GM19468 (cell line): ENCODE results near the gene CTNNA3.

ENCODE experiments used
- ATAC-seq: cut with Tn5 transposase; IDR thresholded peaks from one replicate; pipeline ENCODE4 v1.9.1; 2021; ENCODE audit warnings: mild to moderate bottlenecking, moderate library complexity, moderate number of reproducible peaks; ENCODE audit not compliant: unreplicated experiment; ENCODE audit errors: extremely low read depth

CTNNA3 gene

DNA sequence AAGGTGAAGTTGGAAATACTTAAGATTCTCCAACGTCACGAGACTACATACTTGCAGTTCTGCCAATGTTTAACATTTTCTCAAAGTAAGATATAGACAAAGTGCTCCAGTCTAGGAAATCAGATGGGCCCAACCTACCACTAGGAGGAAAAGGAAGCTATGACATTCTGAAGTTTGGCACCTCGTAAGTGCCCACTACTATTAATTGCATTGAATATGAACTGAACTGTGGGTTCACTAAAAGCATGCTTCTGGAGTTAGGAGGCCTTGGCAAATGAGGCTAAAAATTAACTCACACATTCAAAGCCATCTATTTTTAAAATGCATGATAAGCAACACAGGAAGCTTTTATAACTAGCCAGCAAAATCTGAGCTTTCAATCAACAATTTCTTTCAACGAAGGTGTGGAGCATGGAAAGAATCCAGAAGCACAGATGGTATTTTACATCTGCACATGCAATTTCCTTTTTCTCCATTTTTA lies 620.5 kb downstream of the CTNNA3 start:
- ATAC-seq, result no peak

DNA sequence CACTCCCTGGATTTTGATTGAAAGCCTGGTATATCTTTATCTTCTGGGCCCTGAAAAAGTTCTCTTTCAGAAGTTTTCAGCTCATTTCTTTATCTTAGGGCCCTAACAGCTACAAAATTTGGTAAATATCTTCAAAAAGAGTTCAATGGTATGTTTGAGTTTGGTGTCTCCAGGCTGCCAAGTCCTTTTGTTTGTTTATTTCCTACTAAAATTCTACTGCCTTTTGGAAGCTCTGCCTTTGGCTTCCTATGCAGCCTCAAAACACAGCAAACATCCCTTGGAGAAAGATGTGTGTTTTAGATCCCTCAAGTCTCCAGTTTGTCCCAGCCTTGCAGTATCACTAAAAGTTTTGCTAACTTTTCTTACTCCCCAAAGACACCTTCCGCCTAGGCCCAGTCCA lies 623.3 kb downstream of the CTNNA3 start:
- ATAC-seq, result no peak

DNA sequence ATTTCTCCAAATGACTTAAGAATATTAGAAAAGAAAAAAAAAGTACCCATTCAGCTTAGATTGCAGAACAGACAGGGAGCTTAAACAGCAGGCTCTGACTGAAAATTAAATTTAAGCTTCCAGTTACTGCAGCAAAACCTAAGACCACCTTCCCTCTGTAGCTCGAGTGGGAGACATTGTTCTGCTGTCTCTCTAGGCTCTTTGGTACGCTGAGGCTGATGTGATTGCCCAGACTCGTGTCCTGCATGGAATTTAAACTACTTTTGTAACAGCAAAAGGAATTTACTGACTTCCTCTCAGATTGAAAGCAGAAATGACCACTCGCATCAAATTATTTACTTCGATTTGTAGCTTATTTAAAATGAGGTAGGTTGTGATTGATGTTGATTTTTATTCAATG lies 645.6 kb downstream of the CTNNA3 start:
- ATAC-seq, result no peak

DNA sequence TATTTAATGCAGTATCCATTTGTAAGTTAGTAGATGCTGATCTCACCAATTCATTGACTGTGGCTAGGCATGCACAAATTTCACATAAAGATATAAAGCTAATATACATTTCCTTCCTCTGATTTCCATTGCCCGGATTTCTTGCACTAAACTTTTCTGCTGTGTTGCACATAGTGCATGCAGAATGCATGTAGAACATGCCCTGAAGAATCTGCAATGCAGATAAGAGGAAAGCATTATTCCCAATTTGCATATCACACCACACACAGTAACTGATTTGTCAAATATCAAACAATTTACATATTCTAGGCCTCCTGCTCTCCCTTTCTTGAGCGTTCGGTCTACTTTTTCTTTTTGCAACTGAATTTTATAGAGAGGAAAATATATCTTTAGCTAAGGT lies 646.0 kb downstream of the CTNNA3 start:
- ATAC-seq, result no peak

DNA sequence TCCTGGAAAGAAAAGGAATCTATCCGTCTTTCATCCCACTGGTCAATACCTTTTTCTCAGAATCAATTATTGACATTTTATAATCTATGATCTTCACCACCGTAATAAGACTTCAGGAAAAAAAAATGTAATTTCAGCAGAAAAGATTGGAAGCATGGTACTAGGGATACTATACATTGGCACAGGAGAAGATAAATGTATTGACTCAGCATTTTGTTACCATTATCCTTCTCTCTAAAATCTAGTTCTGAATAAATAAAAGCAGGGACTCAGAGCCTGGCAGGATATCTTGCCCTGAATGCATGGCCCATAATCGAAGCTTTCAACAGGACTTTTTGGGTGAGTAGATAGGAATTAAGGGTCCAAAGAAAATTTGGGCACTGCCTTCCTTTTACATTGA lies 649.5 kb downstream of the CTNNA3 start:
- ATAC-seq, result no peak

DNA sequence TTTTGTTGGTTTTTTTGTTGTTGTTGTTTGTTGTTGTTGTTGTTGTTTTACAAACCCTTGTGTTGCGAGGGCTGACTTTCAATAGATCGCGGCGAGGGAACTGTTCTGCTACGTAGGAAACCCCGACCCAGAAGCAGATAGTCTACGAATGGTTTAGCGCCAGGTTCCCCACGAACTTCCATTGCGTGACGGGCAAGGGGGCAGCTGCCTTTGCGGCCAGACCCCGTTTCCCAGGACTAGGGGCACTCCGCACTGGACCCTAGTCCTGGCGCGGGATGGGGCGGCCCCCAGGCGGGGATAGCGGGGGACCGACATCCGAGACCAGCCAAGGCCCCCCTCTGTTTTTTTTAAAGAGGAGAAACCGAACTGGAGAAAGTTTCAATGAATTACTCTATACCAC lies 650.6 kb downstream of the CTNNA3 start:
- ATAC-seq, result no peak

DNA sequence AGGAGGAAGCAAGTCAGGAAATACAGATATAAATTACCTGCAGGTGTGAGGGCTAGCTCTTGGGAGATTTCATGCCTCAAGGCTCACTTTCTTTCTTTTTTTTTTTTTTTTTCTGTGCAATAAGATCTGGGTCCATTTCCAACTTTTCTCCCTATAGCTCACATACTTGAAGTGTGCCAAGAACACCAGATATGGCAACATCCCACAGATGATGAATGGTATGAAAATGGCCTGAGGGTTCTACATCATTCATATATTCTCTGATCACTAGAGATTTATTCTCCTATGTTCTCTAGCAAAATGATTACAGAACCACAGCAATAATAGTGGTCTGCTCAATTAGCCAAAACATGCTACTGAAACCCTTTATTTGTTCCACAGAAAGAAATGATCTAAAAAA lies 653.0 kb downstream of the CTNNA3 start:
- no peak for ATAC-seq

DNA sequence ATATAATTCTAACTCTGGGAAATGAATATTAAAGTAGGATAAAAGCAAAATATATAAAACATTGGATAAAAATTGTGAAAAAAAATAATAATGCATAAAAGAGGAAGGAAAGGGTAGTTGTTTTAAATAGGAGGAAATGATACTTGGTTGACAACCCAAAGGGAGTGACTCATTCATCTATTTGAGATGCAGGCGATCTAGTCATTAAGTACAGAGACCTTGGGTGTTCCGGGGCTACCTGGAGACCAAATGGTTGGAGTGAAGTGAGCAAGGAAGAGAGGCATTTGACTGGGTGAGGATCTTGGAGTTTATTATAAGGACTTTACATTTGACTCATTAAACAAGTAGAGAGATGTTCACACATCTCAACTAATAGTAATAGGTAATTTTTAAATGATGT lies 659.2 kb downstream of the CTNNA3 start:
- ATAC-seq, result no peak

DNA sequence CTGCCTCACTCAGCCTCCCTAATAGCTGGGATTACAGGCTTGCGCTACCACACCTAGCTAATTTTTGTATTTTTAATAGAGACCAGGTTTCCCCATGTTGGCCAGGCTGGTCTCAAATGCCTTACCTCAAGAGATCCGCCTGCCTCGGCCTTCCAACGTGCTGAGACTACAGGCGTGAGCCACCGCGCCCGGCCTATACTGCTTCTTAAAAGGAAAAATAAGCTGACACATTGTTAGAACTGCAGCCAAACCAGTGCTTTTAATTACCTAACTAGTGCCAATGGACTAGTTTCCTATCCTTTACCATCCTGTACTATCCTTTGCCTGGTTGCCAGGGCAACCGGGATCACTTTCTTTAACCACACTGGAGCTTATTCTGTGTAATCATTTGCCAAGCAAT lies 662.1 kb downstream of the CTNNA3 start:
- no peak for ATAC-seq

DNA sequence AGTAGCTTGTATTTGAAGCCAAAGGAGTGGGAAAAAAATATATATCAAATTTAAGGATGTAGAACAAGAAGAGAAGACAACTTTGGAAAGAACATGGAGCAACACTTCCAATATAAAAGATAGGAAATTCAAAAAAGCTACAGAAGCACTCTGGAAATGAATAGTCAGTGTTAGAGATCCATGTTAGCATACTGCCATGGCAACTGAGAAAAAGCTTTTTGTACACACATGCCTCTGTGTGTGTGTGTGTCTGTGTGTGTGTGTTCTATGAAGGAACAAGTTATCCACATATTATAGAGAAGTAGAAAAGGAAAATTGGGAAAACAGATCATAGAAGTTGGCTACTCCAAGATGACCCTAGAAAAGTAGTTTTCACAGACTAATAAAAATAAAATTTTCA lies 673.9 kb downstream of the CTNNA3 start:
- no peak for ATAC-seq

DNA sequence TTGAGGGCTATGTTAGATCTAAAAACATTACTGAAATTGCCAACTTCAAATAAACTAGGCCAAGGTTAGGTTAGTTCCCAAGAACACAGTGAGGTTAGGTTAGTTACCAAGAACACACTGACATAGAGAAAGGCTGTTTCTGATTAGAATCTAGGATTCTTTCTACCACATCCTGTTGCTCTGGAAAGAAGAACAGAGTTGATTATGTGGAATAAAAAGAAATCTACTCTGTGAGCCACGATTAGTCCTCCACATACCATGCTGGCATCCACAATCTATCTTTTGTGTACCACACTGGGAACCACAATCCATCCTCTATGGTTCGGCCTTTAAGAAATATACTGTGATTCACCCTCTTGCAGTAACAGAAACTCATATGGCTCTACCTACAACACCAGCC lies 678.8 kb downstream of the CTNNA3 start:
- ATAC-seq, result no peak

DNA sequence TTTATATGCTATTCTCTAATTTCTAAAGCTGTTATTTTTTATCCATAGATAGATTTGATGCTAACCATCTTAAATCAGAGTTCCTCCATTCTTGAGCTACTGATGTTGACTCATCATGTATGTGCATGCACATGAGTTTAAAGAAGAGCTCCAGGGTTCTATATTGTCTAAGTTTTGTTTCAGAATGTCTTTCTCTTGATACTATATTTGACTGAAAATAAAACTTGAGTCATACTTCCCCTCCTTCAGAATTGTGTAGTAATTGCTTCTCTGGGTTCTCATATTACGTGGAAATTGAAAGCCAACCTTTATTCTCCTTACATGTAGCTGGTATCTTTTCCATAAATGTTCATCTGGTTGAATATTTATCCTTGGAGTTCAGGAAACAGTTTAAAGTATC lies 680.8 kb downstream of the CTNNA3 start:
- ATAC-seq, result no peak

DNA sequence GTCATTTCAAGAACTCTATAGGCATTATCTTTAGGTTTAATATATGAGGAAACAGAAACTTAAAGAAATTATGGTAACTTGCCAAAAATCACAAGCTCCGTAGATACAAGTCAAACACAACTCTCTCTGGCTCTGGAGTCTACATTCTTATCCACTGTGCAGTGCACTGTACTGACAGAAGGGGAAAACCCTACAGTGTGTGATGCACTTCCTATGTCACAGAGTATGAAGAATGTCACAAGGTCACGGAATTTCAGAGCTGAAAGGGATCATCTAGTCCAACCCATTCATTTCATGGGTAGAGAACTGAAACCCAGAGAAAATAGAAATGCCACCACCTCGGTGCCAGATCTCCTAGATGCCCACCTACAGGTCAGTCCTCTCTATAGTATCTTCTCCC lies 684.0 kb downstream of the CTNNA3 start:
- no peak for ATAC-seq

DNA sequence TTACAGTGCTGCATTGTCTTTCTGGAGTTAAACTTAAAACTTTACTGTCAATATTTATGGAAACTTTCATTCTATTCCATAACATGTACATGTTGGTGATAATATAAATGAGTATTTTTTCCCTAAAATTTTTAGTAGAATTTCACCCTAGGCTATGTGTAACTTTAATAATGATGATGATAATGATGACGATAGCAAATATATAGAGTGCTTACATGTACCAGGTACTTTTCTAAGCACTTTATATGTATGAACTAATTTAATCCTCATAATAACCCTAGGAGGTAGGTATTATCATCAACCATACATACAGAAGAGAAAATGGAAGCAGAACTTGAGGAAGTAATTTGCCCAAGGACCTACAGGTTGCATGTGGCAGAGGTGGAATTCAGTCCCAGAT lies 684.5 kb downstream of the CTNNA3 start:
- ATAC-seq, result no peak

DNA sequence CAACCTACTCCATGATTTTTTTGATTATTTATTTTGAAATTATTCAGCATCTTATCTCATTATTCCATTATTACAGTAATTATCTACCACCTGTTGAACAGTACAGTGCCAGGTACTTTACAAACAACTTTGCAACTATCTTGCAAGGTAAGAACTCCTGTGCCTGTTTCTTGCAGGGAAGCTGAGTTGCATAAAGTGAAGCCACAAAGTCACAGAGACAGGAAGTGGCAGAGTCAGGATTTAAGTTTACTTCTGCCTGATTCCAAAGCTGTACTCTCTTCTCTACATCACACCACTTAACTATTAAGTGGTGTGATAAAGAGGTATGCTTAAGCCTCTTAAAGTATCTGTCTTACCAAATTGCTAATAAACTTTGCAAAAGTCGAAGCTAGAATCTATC lies 690.0 kb downstream of the CTNNA3 start:
- ATAC-seq, result no peak

DNA sequence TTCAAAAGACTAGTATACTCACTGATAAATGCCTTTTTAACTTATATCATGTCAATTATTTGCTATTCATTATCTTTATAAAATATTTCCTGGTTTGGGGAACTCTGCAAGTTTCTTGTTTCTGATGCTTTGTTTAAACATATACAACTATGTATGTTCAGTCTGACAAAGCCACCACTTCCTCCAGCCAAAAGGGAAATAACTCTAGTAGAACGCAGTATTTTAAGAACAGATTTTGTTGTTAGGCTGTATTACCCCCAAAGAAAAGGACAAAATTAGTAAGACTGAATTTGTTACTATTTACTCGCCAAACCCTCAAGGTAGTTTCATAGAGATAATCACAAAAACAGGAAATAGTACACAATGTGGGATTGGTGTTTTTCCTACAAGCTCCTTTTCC lies 691.3 kb downstream of the CTNNA3 start:
- ATAC-seq, result no peak

DNA sequence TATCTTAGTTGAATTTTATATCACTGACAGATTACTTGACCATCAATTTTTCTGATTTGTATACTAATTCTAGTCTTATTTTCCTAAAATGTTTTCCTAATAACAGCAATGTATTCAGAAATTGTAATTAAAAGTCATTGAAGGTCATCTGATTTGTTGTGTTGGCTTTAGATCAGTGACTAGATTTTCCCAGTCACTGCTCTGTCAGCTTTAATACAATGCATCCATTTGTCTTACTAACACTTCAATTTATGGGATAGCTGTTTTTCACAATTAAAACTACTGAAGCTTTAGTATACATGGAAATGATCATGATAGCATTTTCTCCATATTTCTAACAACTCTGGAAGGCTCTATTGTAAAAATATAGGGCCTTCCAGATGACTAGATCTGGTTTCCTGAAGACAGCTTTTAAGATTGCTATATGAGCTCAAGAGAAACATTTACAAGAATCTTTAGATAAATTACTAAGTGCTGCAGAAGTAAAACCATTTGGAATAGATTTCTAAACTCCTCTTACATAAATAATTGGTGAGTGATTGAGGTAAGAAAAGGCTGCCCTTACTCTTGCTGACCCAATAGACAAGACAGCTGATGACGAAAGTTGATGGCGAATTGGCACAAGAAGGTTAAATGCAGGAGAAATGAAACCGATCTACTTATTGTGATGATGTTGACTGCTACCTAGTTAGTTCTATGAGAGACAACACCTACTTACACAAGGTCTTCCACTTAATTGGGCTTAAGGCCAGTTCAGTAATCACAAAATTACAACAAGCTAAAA lies 696.0 kb downstream of the CTNNA3 start:
- no peak for ATAC-seq

DNA sequence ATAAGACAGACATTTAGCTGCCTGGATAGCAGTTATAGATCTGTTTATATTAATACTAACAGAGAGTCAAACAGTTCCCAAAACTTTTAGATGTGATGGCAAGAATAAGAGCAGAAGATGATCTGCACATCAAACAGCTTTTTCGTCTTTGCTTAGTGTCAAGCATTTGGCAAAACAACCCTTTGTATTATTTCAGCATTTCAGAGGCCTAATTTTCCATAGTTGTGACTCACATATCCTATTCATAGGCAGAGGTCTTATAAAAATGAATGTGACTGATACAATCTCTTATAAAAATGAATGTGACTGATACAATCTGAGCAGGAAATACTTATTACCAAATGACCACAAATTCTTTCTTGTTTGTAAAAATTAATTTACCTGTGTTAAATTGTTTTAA lies 699.0 kb downstream of the CTNNA3 start:
- no peak for ATAC-seq

DNA sequence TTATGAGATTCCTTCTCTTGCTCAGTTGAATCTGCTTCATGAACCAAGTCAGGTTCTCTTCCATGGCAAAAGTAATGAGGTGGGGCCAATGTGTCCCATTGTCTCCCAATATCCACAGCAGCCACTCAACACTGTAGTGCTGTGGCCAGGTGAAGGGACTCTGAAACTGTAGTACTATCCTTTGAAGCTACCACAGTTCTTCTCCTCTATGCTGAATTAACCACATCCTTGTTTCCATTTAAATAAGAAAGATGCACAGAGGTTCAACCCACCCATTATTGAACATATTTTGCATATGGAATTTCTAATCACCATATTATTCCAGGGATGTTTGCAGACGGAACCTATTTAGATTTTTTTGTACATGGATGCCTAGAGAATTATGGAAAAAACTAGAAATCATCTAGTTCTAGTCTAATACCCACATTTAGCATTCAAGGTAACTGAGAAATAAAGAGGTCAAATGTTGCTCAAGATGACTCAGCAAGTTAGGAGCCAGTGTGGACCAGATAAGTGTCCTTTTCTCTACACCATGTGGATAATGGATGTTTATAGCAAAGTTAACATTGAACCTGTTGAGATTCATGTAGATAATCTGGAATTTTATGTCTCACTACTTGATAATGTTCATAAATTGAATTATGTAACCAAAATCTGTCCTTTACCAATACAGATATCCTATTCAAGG lies 705.7 kb downstream of the CTNNA3 start:
- no peak for ATAC-seq

DNA sequence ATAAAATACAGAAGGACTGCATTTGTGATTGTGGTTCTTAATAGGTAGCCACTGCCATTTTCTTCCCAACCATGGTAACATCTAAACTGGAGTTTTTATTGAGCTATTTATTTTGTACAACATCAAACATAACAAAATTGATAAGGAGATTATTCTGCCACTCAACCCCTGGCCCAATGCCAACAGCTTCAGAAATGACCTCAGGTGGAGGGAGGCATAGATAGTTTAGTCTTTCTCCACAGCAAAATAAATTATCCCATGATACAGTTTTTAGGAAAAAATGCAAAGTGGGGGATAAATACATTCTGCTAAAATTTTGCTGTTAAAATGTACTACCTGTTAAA lies 712.5 kb downstream of the CTNNA3 start:
- no peak for ATAC-seq

DNA sequence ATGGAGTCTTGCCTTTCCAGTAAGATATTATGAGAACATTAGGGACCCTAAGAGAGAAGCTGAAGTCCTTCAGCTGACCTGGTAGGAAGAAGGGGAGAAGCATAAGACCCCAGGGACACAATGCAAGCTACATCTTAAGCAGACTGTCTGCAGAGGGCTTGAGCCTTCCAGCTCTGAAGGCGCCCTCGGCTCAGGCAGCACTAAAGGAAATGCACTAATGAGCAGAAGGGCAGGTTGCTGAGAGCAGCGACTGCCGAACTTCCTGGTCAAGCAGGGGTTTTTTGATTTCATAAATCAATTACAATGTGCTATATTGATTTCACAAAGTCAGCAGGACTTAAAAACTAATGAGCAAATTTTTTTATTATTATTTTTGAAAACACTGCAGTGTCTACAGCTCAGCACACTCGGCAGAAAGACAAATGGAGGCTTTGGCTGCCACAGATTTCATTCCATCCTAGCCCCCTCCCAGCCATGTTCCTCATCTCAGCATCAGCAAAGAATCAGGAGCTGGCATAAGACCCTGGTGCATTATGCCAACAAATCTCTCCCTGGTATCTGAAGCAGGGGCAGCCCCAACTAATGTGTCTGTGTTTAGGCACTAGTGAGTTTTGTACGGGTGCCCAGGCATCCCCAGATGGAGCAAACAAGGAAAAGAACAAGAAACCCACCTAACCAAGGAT lies 713.1 kb downstream of the CTNNA3 start:
- no peak for ATAC-seq
